ENCODE results near the gene ZNF276. TPM values are rescaled to one million over a fixed set of nuclear protein-coding genes. Genes with fewer than 3 reads are reported as not detected.
A peak's percentile ranks its signal among the peaks of the same experiment; 100 is the strongest.
"Not testable (repeated sequence)": the region's sequence is repeated elsewhere in the genome, so short reads cannot be mapped to it uniquely, and the experiment has no call there.

The ZNF276 gene
- total RNA-seq, 1 experiment from 2014 or later, result 6.9 TPM

DNA sequence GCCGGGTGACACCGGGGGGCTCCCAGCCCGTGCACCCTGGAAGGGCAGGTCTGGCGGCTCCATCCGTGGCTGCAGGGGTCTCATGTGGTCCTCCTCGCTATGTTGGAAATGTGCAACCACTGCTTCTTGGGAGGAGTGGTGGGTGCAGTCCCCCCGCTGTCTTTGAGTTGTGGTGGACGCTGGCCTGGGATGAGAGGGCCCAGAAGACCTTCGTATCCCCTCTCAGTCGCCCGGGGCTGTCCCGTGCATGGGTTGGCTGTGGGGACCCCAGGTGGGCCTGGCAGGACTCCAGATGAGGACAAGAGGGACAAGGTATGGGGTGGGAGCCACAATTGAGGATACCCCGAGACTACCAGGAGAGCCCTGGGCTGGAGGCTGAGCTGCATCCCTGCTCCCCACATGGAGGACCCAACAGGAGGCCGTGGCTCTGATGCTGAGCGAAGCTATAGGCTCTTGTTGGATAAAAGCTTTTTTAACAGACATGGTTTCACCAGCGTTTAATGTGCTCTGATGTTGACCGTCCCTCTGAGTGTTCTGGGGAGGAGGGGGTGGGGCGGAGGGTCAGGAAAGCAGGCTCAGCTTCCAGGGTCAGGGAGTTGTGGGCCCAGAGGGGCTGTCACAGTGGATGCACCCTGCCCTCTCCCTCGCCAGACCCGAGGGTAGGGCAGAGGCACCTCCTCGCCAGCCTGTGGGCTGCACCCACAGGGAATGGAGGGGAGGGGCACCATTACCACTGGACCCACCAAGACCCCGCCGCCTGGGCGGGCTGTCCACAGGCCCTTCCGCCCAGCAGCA lies 25.3 kb upstream of the ZNF276 start:
- peak; percentile 9 for DNase-seq (ENCODE audit: low spot score)

DNA sequence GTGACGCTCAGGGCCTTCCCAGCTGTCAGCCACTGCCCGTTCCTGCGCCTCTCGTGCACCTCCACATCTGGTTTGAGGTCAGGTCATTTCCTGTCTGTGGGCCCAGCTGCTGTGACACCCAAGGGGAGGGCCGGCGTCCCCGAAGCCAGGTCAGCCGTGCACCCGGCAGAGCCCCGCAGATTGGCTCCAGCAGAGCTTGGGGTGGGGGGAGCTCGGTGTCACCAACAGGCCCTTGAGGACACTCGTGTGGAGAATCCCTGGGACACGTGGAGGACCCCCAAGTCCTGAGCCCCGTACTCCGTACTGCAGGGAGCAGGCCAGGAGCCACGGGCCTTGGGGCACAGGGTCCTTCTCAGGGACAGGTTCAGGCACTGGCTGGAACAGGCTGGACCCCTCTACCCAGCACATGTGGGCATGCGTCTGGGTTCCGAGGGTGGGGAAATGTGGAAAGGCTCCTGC lies 24.6 kb upstream of the ZNF276 start:
- DNase-seq (ENCODE audit: low spot score), result peak; percentile 5

DNA sequence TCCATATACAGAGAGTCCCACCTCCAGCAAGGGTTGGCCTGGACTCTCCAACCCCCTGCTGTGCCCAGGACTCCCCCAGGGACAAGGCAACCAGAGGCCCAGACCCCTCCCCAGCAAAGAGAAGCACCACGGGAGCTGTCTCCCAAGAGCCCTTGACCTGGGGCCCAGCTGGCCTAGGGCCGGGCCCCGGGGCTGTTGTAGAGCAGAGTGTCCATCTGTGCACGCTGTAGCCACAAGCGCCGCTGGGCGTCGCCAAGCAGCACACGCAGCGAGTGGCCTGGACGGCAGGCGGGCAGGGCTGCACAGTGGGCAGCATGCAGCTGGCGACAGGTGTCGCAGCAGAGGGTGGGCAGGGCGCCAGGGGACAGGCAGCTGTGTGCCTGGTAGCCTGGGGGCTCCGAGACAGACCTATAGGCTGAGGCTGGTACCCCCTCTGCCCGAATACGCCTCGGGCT lies 24.1 kb upstream of the ZNF276 start:
- DNase-seq (ENCODE audit: low spot score), result peak; percentile 15

DNA sequence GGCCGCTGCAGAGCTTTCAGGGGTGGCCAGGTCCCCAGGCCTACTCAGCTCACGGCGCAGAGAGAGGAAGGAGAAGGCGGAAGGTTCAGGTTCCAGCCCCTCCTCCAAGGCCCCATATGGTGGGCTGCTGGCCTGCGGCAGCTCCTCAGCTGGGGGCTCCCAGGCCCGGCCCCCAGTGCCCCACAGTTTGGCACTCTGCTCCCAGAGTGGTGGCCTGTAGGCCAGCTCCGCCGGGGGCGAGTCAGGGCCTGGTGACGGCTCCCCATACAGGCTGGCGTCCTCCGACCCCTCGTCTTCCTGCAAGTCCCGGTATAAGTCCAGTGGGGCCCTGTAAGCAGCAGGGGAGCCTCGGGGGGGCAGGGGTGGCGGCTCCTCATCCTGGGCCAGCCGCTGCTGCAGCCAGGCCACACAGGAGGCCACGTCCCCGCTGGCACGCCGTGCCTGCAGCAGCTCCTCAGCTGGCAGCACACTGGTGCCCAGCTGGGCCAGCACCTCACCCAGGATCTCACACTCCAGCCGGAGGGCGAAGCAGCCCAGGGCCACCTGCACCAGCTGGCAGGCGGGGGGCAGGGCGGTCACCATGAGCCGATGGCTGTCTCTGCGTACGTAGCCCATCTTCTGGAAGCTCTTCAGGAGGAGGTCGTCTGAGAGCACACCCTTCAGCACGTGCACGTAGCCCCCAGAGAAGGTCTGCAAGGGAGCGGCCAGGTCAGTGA lies 23.6 kb upstream of the ZNF276 start:
- peak; percentile 9 for DNase-seq (ENCODE audit: low spot score)

DNA sequence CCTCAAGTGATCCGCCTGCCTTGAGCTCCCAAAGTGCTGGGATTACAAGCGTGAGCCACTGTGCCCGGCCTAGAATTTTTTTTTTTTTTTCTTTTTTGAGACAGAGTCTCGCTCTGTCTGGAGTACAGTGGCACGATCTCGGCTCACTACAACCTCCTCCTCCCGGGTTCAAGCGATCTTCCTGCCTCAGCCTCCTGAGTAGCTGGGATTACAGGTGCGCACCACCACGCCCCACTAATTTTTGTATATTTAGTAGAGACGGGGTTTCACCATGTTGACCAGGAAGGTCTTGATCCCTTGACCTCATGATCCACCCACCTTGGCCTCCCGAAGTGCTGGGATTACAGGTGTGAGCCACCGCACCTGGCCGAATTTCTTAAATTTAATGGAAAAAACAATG lies 22.6 kb upstream of the ZNF276 start:
- DNase-seq (ENCODE audit: low spot score), result not testable (repeated sequence)

DNA sequence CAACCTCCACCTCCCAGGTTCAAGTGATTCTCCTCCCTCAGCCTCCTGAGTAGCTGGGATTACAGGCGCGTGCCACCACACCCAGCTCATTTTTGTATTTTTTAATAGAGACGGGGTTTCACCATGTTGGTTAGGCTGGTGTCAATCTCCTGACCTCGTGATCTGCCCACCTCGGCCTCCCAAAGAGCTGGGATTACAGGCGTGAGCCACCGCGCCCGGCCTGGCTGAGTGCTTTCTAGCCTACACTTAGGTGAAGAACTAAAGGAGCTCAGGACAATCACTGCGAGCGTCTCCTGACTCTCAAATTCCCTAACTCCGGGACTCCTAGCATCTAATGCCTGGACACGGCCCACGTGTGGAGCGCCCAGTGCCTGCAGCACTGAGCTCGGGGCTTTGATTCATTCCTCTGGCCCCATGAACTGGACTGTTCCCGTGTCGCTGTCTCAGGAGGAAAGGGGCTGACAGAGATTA lies 21.7 kb upstream of the ZNF276 start:
- DNase-seq (ENCODE audit: low spot score), result not testable (repeated sequence)

DNA sequence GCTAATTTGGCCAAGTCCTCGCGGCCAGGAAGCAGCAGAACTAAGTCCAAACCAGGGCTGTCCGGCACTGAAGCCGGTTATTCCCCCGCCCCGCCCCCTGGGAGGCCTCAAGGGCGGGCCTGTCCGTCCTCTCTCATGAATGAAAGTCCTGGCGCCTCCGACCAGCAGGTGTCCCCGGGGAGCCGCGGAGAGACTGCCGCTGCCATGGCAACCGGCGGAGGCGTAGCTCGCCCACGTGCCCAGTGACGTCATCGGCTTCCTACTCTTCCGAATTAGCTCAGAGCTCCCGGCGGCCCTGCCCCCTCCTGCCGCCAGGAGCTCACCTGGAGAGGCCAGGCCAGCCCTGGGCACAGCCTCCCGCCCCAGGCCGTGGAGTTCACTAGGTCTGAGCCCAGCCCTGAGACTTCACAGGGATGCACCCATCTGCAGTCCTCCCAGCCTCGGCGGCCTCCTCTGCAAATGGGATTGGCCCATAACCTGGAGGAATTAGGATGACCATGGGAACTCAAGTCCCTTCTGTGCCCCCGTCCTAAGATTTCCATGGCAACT lies 21.2 kb upstream of the ZNF276 start:
- peak; percentile 99 for DNase-seq (ENCODE audit: low spot score)

DNA sequence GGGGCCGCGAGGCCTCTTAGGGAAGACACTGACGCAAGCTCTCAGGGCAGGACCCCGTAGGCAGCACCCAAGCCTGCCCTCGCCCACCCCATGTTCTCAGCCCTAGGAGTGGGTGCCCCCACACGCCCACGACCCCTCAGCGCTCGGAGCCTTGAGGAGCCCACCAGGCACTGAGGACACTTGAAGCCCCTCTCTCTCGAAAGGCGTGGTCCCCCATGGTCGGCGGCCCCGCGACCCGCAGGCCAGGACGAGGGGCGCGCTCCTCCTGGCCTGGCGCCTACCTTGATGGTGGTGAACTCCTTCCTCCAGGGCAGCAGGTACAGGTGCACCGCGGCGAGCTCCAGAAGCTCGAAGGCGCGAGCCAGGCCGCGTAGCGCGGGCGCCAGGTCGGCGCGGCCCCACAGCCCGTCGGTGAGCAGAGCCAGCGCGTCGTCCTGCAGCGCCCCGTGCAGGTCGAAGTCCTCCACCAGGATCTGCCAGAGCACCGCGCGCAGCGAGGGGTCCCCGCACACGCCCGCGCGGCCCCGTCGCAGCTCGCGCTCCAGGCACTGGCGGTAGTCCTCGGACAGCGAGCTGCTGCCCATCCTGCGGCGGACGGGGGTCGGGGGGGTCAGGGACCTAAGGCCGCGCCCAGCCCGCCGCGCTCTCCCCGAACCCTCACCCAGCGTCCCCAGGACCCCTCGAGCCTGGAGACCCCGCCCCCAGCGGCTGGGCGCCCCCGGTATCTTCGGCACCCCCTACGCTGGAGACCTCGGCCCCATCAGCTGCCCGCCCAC lies 20.5 kb upstream of the ZNF276 start:
- peak; percentile 33 for DNase-seq (ENCODE audit: low spot score)

DNA sequence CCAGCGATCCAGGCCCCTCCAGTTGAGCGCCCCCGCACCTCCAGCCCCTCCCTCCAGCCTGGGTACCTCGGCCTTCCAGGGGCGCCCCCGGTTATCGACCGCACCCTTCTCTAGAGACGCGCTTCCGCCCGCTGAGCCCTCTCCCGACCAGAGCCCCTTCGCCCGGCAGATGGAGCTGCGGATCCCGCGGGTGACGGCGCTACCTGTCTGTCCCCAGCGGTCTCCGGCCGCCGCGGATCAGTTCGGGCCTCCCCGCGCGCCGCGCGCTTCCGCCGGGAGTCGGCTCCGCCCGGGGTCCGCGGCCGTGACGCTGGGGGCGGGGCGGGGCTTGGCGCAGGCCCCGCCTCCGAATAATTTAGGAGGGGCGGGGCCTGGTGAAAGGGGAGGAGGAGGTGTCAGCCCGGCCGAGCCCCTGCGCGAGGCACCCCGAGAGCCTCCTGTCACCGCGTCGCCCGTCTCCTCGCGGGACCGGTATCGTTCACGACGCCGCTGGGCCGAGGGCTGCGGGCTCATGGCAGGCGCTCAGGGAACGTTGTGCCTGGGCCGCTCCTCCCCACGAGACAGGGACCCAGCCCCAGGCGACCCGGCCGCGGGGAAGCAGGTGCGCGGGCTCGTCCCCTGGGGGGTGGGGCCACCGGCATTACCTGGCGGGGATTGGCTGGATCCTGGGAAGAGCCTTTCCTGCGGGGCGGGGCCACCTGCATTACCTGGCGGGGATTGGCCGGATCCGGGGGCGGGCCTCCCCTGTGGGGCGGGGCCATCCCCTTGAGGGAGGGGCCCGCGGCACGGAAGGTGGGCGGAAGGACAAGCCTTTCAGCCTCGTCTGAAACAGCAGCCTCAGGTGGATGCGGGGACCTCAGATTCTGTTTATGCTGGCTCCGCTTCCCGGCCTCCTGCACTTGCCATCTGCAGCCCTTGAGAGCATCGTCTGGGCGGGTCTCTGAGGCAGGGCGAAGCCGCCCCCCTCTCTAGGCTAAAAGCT lies 19.6 kb upstream of the ZNF276 start, which contains the start of gene SPATA2L:
Gene SPATA2L (minus strand): TSS at position 281 of the 982 bp plus-strand sequence. CDS start 473 bp downstream, outside the sequence.
- peak; percentile 84 for DNase-seq (ENCODE audit: low spot score)

DNA sequence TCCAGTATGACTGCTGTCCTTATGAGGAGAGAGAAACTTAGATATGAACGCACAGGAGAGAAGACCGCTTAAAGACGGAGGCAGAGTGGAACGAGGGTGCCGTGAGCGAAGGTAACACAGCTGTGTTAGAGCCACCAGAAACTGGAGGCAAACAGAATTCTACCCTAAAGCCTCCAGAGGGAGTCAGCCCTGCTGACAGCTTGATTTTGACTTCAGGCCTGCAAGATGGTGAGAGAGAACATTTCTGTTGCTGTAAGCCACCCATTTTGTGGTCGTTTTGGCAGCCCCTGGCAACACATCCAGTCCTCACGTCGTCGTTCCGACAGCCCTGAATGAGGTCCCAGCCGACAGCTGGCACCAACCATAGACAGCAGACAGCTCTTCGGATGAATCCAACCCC lies 17.1 kb upstream of the ZNF276 start:
- DNase-seq (ENCODE audit: low spot score), result peak; percentile 6

DNA sequence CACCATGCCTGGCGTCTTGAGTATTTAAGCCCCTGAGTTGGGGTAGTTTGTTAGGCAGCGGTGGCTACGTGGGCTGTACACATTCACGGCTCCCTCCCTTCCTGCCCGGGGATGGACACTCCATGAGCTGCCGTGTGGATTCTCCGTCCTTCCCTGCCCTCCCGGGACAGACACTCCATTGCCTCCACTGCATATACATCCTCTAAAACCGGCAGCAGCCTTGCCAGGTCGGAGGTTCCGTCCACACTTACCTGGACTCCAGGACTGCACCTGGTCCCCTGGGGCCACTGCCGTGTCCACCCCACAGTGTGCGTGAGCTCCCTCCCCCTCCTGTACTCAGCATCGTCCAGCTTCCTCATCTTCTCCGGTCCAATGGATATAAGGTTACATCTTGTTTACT lies 16.3 kb upstream of the ZNF276 start:
- no peak for DNase-seq (ENCODE audit: low spot score)

DNA sequence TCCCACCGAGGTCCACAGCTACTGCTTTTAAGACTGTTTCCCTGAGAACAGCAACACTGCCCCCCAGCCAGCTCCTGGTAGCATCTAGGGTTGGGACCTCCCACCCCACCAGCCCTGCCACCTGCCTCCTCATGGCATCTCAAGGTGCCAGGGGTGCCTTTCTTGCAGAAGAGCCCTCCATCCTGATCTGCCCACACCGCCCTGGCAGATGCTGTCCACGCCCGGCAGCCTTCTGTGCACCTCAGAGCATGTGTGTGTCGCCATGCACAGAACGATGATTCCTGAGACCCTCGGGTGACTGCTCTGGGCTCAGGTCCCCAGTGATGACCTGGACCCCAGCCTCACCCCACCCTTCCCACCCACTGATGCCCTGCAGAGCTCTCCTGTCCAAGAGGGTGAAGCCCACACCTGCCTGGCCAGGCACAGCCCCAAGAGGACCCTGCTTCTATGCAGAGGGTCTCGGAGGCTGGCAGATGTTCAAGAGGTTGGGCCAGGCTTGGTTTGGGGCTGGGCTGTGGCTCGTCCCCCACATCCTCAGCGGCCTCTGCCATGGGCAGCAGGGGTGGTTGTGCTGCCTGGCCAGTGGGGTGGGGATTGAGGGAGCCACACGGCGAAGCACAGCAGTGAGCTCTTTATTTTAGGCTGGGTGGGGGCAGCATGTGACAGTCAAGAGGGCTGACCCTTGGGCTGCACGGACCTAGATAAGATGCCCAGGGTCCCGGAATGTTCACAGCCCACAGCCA lies 14.6 kb upstream of the ZNF276 start:
- DNase-seq (ENCODE audit: low spot score), result no peak

DNA sequence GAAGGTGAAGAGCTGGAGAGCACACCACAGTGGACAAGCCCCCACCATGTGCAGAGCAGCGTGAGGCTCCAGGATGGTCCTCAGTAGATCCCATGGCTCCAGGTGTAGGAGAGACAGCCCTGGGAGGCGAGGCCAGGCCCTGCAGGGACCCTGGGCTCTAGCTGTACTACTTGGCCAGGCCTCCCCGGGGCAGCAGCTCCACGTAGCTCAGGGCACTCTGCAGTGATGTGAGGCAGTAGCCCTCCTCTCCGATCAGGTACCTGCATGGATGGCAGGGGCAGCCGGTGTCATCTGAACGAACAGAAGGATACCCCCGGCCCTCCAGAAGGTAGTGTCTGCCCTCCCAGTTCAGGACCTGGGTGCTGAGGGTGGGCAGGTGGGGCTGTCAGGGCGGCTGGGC lies 13.6 kb upstream of the ZNF276 start:
- DNase-seq (ENCODE audit: low spot score), result no peak

DNA sequence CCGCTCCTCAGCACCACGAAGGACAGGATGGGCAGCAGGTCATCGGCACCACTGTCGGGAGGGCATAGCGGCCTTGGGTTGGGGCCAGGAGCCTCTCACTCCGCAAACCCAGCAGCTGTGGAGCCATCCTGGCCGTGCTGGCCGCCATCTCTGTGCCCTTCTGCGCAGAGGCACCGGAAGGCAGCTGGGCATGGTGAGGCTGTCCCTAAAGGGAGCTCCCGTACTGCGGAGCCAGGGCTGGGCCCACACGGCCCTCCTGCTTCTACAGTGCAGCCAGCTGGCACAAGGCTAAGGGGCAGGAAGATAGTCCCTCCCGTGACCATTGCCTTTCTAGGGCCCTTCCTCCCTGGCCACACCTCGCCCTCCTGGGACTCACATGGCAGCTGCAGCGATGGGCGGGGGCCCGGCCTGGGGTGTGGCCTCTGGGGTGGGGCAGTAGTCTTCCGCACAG lies 12.8 kb upstream of the ZNF276 start:
- DNase-seq (ENCODE audit: low spot score), result no peak

DNA sequence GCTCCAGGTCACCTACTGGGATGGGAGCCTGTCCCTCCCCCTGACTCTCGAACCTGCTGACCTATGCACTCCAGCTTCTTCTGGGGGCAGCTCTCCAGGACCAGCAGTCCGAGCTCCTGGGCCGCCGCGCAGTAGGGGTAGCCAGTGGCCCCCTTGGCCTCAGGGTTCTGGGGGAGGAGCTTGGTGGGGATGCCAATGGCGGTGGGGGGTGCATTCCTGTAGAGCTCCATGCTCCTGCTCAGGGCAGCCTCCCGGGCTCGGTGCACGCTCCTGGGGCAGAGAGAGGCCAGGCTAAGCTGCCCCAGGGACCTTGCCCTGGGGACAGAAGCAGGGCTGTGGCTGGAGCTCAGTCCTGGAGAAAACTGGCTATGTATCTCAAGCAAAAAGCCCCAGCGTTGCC lies 12.2 kb upstream of the ZNF276 start:
- no peak for DNase-seq (ENCODE audit: low spot score)

DNA sequence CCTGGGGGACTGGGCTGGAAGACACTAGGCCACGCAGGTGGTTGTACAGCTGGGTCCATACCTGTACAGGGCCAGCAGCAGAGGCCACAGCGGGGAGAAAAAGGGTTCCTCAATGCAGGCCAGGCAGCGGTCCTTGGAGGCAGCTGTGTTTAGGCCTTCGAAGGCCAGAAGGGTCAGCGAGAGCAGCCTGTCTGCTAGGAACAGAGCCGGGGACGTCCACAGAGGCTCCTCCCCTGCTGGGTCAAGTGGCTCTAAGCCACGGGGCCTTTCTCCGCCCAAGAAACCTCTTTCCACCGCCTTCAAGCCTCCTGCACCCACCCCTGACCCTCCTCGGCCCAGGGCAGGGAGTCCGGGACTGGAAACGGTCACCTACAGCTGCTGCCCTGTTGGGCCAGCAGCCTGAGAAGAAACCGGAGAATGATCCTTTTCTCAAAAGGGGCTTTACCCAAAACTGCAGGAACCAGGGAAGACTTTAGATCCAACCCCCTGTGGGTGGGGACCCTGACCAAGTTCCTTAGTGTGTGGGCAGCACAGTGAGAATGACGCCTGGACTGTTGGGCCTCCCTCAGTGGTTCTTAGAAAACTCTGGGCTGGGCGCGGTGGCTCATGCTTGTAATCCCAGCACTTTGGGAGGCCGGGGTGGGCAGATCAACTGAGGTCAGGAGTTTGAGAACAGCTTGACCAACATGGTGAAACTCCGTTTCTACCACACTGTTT lies 11.5 kb upstream of the ZNF276 start:
- no peak for DNase-seq (ENCODE audit: low spot score)

DNA sequence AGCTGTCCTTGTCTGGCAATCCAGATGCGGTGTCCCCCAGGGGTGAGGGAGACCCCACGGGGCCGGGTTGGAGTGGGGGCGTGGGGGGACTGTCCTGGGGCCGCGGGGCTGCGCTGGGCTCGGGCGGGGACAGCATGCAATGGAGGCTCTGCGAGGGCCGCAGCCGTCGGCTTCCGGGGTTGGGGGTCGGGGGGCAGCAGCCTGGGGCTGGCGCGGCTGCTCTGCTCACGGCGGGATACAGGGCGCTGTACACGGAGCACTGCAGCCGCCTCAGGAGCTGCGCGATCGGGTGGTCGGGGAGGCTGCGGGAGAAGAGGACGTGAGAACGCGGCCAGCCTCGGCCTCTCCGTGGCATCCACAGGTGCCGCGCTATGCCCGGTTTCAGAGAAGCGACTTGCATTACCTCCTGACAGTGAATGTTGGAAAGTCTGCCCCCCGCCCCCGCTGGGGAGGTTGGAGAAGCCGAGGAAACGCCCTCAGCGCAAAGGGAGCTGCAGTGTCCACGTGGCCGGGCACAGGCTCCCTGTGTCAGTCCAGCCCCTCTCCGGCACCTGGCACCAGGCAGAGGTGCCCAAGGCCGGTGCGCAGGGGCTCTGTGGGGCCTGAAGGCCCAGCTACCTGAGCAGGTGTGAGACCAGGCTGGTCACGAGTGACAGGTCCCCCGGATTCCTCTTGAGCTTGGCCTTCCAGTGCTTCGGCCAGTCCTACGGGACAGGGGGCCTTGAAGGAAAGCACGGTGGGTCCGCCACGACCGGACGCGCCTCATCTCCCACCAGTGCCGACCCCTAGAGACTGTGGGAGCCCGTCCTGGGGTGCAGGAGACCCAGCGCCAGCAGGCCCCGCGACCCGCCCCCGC lies 10.4 kb upstream of the ZNF276 start:
- DNase-seq (ENCODE audit: low spot score), result no peak

All from H4 (cell line).